NCI-H146 treated with DMSO at 0.1 percent for 48 hours (cell line): ENCODE data around the gene MGLL.

ENCODE experiments used
- DNase-seq: peaks from one replicate; lab custom pipeline; 2025; ENCODE audit not compliant: unreplicated experiment; lab: John Stamatoyannopoulos, UW

Gene MGLL

GRCh38 chr3:127743351-127744252, 78.7 kb downstream of the MGLL start:
- no peak for DNase-seq

- no peak for DNase-seq
Measured at GRCh38 chr3:127742580-127742979, 79.7 kb downstream of the MGLL start.

GRCh38 chr3:127741690-127742089, 80.6 kb downstream of the MGLL start:
- no peak for DNase-seq

GRCh38 chr3:127741246-127741645, 81.1 kb downstream of the MGLL start:
- no peak for DNase-seq

- DNase-seq = no peak
Measured at GRCh38 chr3:127740136-127740915, 82.0 kb downstream of the MGLL start.

GRCh38 chr3:127739347-127740135, 82.8 kb downstream of the MGLL start:
- no peak for DNase-seq

- no peak for DNase-seq
Measured at GRCh38 chr3:127738192-127738840, 84.0 kb downstream of the MGLL start.

- no peak for DNase-seq
Measured at GRCh38 chr3:127736801-127737539, 85.3 kb downstream of the MGLL start.

- no peak for DNase-seq
Measured at GRCh38 chr3:127735767-127736693, 86.3 kb downstream of the MGLL start.

GRCh38 chr3:127734754-127735473, 87.4 kb downstream of the MGLL start:
- no peak for DNase-seq

GRCh38 chr3:127734181-127734720, 88.1 kb downstream of the MGLL start:
- DNase-seq = no peak

- DNase-seq = no peak
Measured at GRCh38 chr3:127733781-127734180, 88.5 kb downstream of the MGLL start.

GRCh38 chr3:127732879-127733350, 89.4 kb downstream of the MGLL start:
- no peak for DNase-seq

GRCh38 chr3:127732303-127732702, 90.0 kb downstream of the MGLL start:
- DNase-seq = no peak

- no peak for DNase-seq
Measured at GRCh38 chr3:127731546-127732289, 90.6 kb downstream of the MGLL start.

GRCh38 chr3:127730666-127731295, 91.5 kb downstream of the MGLL start:
- DNase-seq = no peak

GRCh38 chr3:127730171-127730570, 92.1 kb downstream of the MGLL start:
- DNase-seq = no peak
